SK-N-SH (cell line): ENCODE results near the gene ELAC2. TPM values are rescaled to one million over a fixed set of nuclear protein-coding genes. Genes with fewer than 3 reads are reported as not detected.

Experiments used
- CTCF ChIA-PET: fragments of 300-600, 350-600 bp; formaldehyde crosslinking; extraction: SDS; loops from one replicate; lab custom pipeline; 2021; lab: Yijun Ruan, JAX
- POLR2A ChIA-PET: fragments of 350-600 bp; sonication (Branson Sonifier 250); formaldehyde crosslinking; extraction: SDS; loops from one replicate; lab custom pipeline; 2020; ENCODE audit warnings: antibody characterized with exemption, inconsistent platforms; lab: Yijun Ruan, JAX
- DNase-seq: peaks from one replicate; pipeline ENCODE4 v3.0.0; 2012
- H2AFZ ChIP-seq: fragments of 200-600 bp; sonication (generic); 2 replicates; pipeline ENCODE4 v1.8.1; 2016; ENCODE audit warnings: antibody characterized with exemption, mild to moderate bottlenecking, low read depth
- H3F3A ChIP-seq: fragments of 200-600 bp; sonication (generic); replicated peaks from 2 replicates; pipeline ENCODE3; 2016; ENCODE audit warnings: antibody characterized with exemption, mild to moderate bottlenecking; ENCODE audit not compliant: insufficient read depth
- H3K27ac ChIP-seq, 2 experiments: fragments of 200-500 bp in 1 of 2; fragments of 200-600 bp in 1 of 2; sonication (Bioruptor generic) in 1 of 2; sonication (generic), shearing (Covaris generic) in 1 of 2; 2 replicates each; pipeline versions ENCODE4 v1.5.1 to v1.6.1; 2014 to 2016; ENCODE audit warnings: low read depth in 2 of 2, inconsistent platforms in 1 of 2, low read length in 1 of 2, mild to moderate bottlenecking in 1 of 2, mixed read lengths in 1 of 2
- H3K27me3 ChIP-seq: fragments of 200-600 bp; sonication (generic), shearing (Covaris generic); 2 replicates; pipeline ENCODE4 v1.6.1; 2016; ENCODE audit warnings: mixed run types; ENCODE audit not compliant: insufficient read depth
- H3K36me3 ChIP-seq, 2 experiments: fragments of 200-500 bp in 1 of 2; fragments of 200-600 bp in 1 of 2; sonication (Bioruptor generic) in 1 of 2; sonication (generic) in 1 of 2; replicated peaks in 1 of 2; 2 replicates each; pipeline versions ENCODE3 to v1.5.1; 2014 to 2016; ENCODE audit warnings: low read length in 1 of 2, mild to moderate bottlenecking in 1 of 2; ENCODE audit not compliant: insufficient read depth in 2 of 2, control insufficient read depth in 1 of 2
- H3K4me1 ChIP-seq, 2 experiments: fragments of 200-500 bp in 1 of 2; fragments of 200-600 bp in 1 of 2; sonication (Bioruptor generic) in 1 of 2; sonication (generic), shearing (Covaris generic) in 1 of 2; 2 replicates each; pipeline versions ENCODE4 v1.5.1 to v1.6.1; 2014 to 2016; ENCODE audit warnings: low read depth in 1 of 2, low read length in 1 of 2, mixed run types in 1 of 2; ENCODE audit not compliant: insufficient read depth in 2 of 2, control insufficient read depth in 1 of 2
- H3K4me2 ChIP-seq: fragments of 200-600 bp; sonication (generic), shearing (Covaris generic); 2 replicates; pipeline ENCODE4 v1.6.1; 2017; ENCODE audit warnings: mixed run types
- H3K4me3 ChIP-seq, 2 experiments: fragments of 200-500 bp in 1 of 2; fragments of 200-600 bp in 1 of 2; sonication (Bioruptor generic) in 1 of 2; sonication (generic), shearing (Covaris generic) in 1 of 2; 2 replicates each; pipeline versions ENCODE4 v1.5.1 to v1.8.1; 2014 to 2016; ENCODE audit warnings: low read depth in 2 of 2, inconsistent platforms in 1 of 2, low read length in 1 of 2, mild to moderate bottlenecking in 1 of 2, mixed read lengths in 1 of 2, moderate library complexity in 1 of 2
- H3K79me2 ChIP-seq: fragments of 200-600 bp; sonication (generic); 2 replicates; pipeline ENCODE4 v1.8.1; 2017; ENCODE audit warnings: mild to moderate bottlenecking; ENCODE audit not compliant: insufficient read depth
- H3K9ac ChIP-seq: fragments of 200-600 bp; sonication (generic); 2 replicates; pipeline ENCODE4 v1.6.1; 2017; ENCODE audit warnings: mixed run types
- H3K9me2 ChIP-seq: fragments of 200-600 bp; sonication (generic); 2 replicates; pipeline ENCODE4 v1.6.1; 2017; ENCODE audit warnings: mixed run types
- H3K9me3 ChIP-seq: fragments of 200-600 bp; sonication (generic); 2 replicates; pipeline ENCODE4 v1.6.1; 2017; ENCODE audit warnings: mixed run types, mild to moderate bottlenecking, moderate library complexity
- H4K20me1 ChIP-seq: fragments of 200-600 bp; sonication (generic); 2 replicates; pipeline ENCODE4 v1.6.1; 2017; ENCODE audit warnings: mild to moderate bottlenecking, mixed run types; ENCODE audit not compliant: insufficient read depth
- CHD2 ChIP-seq: fragments of 150-350 bp; IDR thresholded peaks from 2 replicates; pipeline ENCODE4 v1.6.1; 2018; ENCODE audit warnings: low read length; ENCODE audit not compliant: partially characterized antibody
- ELF1 ChIP-seq: IDR thresholded peaks from 2 replicates; pipeline ENCODE4 v1.4.0; 2012
- EP300 ChIP-seq, 2 experiments: IDR thresholded peaks; 2 replicates each; pipeline versions ENCODE4 v1.4.0 to v1.6.1; 2012; ENCODE audit warnings: borderline replicate concordance in 1 of 2, low read depth in 1 of 2, low read length in 1 of 2
- EZH2phosphoT487 ChIP-seq: fragments of 200-600 bp; sonication (generic); IDR thresholded peaks from 2 replicates; pipeline ENCODE4 v1.6.1; 2017; ENCODE audit warnings: low read depth, mixed run types, mild to moderate bottlenecking, antibody characterized with exemption, moderate library complexity, borderline replicate concordance
- FOSL2 ChIP-seq: IDR thresholded peaks from 2 replicates; pipeline ENCODE4 v1.4.0; 2012; ENCODE audit warnings: low read depth, mild to moderate bottlenecking, moderate library complexity, borderline replicate concordance
- GATA2 ChIP-seq: sonication (generic); formaldehyde crosslinking; IDR thresholded peaks from 2 replicates; pipeline ENCODE4 v1.5.0; 2020; ENCODE audit warnings: mild to moderate bottlenecking, missing genetic modification reagents
- IRF3 ChIP-seq: fragments of 150-350 bp; IDR thresholded peaks from 2 replicates; pipeline ENCODE4 v1.6.1; 2016; ENCODE audit warnings: mild to moderate bottlenecking, low read depth, low read length
- JUND ChIP-seq: IDR thresholded peaks from 2 replicates; pipeline ENCODE4 v1.4.0; 2012
- MEF2A ChIP-seq: IDR thresholded peaks from 2 replicates; pipeline ENCODE4 v1.4.0; 2012; ENCODE audit warnings: low read depth, borderline replicate concordance
- MXI1 ChIP-seq: IDR thresholded peaks from 2 replicates; pipeline ENCODE4 v1.6.1; 2012; ENCODE audit warnings: mild to moderate bottlenecking, low read depth, low read length, improper control_type of control experiment
- NFIC ChIP-seq: IDR thresholded peaks from 2 replicates; pipeline ENCODE4 v1.4.0; 2012; ENCODE audit warnings: borderline replicate concordance
- NRF1 ChIP-seq: IDR thresholded peaks from 2 replicates; pipeline ENCODE4 v1.6.1; 2012; ENCODE audit warnings: low read depth, mild to moderate bottlenecking, low read length
- PBX3 ChIP-seq: IDR thresholded peaks from 2 replicates; pipeline ENCODE4; 2012
- POLR2AphosphoS5 ChIP-seq: IDR thresholded peaks from 2 replicates; pipeline ENCODE4 v1.6.1; 2012; ENCODE audit warnings: low read depth, low read length
- RAD21 ChIP-seq: IDR thresholded peaks from 2 replicates; pipeline ENCODE4 v1.6.1; 2012; ENCODE audit warnings: mild to moderate bottlenecking, low read length
- RCOR1 ChIP-seq: fragments of 150-350 bp; IDR thresholded peaks from 2 replicates; pipeline ENCODE4 v1.6.1; 2017; ENCODE audit warnings: antibody characterized with exemption, low read length
- RFX5 ChIP-seq: IDR thresholded peaks from 2 replicates; pipeline ENCODE4 v1.6.1; 2012; ENCODE audit warnings: mild to moderate bottlenecking, improper control_type of control experiment, low read length
- RXRA ChIP-seq: IDR thresholded peaks from 2 replicates; pipeline ENCODE4 v1.4.0; 2012; ENCODE audit warnings: low read depth, mild to moderate bottlenecking, borderline replicate concordance
- SIN3A ChIP-seq: IDR thresholded peaks from 2 replicates; pipeline ENCODE4 v1.6.1; 2012; ENCODE audit warnings: low read depth, mild to moderate bottlenecking, low read length, moderate library complexity, borderline replicate concordance
- SMC3 ChIP-seq: IDR thresholded peaks from 2 replicates; pipeline ENCODE4 v1.6.1; 2012; ENCODE audit warnings: low read depth, low read length, improper control_type of control experiment
- TCF12 ChIP-seq: IDR thresholded peaks from 2 replicates; pipeline ENCODE4 v1.4.0; 2012
- YY1 ChIP-seq: IDR thresholded peaks from 2 replicates; pipeline ENCODE4 v1.4.0; 2012; ENCODE audit warnings: low read depth, mild to moderate bottlenecking
- WGBS: methylation state at CpG from one replicate; pipeline ENCODE4 v1.1.6; 2017; ENCODE audit warnings: low lambda C conversion rate; 5-methylcytosine and 5-hydroxymethylcytosine counted together
- polyA plus RNA-seq, 3 experiments: library from polyadenylated mRNA; depleted of rRNA; stranded (reverse); fragments of >200 nt; gene quantifications; 2 replicates each; pipeline ENCODE4 v1.2.3, GENCODE V29; 2012
- TF ChIP-seq, protein P1 (sequence below): IDR thresholded peaks from 2 replicates; pipeline ENCODE4 v1.4.0; 2012; ENCODE audit warnings: low read depth, borderline replicate concordance

ELAC2 gene
- polyA plus RNA-seq, 1 of the 3 experiments (the other 2 are of a cell fraction), result 77.6 TPM

- CTCF ChIA-PET, result interaction anchor here (0.6 to 5.8 kb wide), 48 partner anchors 10 to 1311 kb away, joined by 3 to 119 read pairs (median 4); partner anchors contain the start of gene ELAC2
- no peak overlapping the region for H3K9ac ChIP-seq
- H3K4me3 ChIP-seq, result no peak overlapping the region
- no peaks in the 10 kb centered on the region for H3F3A ChIP-seq
- H4K20me1 ChIP-seq, result no peaks in the 10 kb centered on the region
- no peaks in the 10 kb centered on the region for H3K36me3 ChIP-seq
- no peak overlapping the region for H2AFZ ChIP-seq
- no peak for TF ChIP-seq POLR2AphosphoS5
- TF ChIP-seq TCF12, result no peak
- no peak for TF ChIP-seq MXI1
- no peak for TF ChIP-seq IRF3
- TF ChIP-seq EP300 (IDR thresholded peaks at IDR 0.05; ENCODE audit: borderline replicate concordance in 1 of 2, low read depth in 1 of 2, low read length in 1 of 2), result no peak
- TF ChIP-seq RXRA, result no peak
- TF ChIP-seq GATA2 (CRISPR knock-in tag), result no peak
- H3K4me1 ChIP-seq, result no peaks in the 10 kb centered on the region
- H3K27me3 ChIP-seq, result peaks cover 4% of the 10 kb centered on the region; the same call in 1 of the 2 replicates
- H3K27ac ChIP-seq, result no peak overlapping the region
- H3K9me2 ChIP-seq, result no peaks in the 10 kb centered on the region
- DNase-seq, result no peak
- POLR2A ChIA-PET, result interaction anchor here (1.8 kb wide), 1 partner anchor 12 kb away, joined by 6 read pairs; the partner anchor contains the start of gene ELAC2
- no peaks in the 10 kb centered on the region for H3K79me2 ChIP-seq
- no peaks in the 10 kb centered on the region for H3K9me3 ChIP-seq
- H3K4me2 ChIP-seq, result no peak overlapping the region
- 17% methylated on average over 1 of the region's 1 CpG for WGBS
Observed at GRCh38 chr17:13030056-13030455, 12.2 kb upstream of the ELAC2 start.

- no peak overlapping the region for H3K27ac ChIP-seq
- DNase-seq, result no peak
- H3K9me3 ChIP-seq, result no peaks in the 10 kb centered on the region
- H3K36me3 ChIP-seq, result no peaks in the 10 kb centered on the region
- H2AFZ ChIP-seq, result no peak overlapping the region
- H3K9me2 ChIP-seq, result no peaks in the 10 kb centered on the region
- CTCF ChIA-PET, result interaction anchor here (0.8 to 5.8 kb wide), 22 partner anchors 11 to 1292 kb away, joined by 3 to 119 read pairs (median 6); partner anchors contain the start of gene ELAC2
- H3K9ac ChIP-seq, result no peak overlapping the region
- POLR2A ChIA-PET, result no interaction called here
- no peak overlapping the region for H3K4me3 ChIP-seq
- 30% methylated on average over 2 of the region's 2 CpGs for WGBS
- H3K4me1 ChIP-seq, result peaks cover 0 to 3% of the 10 kb centered on the region in 2 experiments; a peak in 1 of 4 replicates
- H3K27me3 ChIP-seq, result peaks cover 4% of the 10 kb centered on the region; the same call in 1 of the 2 replicates
- H3K4me2 ChIP-seq, result no peak overlapping the region
- no peaks in the 10 kb centered on the region for H4K20me1 ChIP-seq
- TF ChIP-seq NFIC (no peak), NRF1 (no peak), EP300 (IDR thresholded peaks at IDR 0.05; ENCODE audit: borderline replicate concordance in 1 of 2, low read depth in 1 of 2, low read length in 1 of 2) (no peak), RAD21 (no peak), PBX3 (no peak), JUND (no peak), YY1 (no peak), CHD2 (no peak), MEF2A (no peak), FOSL2 (no peak), SMC3 (no peak), MXI1 (no peak), RFX5 (no peak), RCOR1 (no peak), SIN3A (no peak), EZH2phosphoT487 (no peak), ELF1 (no peak)
- TF ChIP-seq, protein P1, sequence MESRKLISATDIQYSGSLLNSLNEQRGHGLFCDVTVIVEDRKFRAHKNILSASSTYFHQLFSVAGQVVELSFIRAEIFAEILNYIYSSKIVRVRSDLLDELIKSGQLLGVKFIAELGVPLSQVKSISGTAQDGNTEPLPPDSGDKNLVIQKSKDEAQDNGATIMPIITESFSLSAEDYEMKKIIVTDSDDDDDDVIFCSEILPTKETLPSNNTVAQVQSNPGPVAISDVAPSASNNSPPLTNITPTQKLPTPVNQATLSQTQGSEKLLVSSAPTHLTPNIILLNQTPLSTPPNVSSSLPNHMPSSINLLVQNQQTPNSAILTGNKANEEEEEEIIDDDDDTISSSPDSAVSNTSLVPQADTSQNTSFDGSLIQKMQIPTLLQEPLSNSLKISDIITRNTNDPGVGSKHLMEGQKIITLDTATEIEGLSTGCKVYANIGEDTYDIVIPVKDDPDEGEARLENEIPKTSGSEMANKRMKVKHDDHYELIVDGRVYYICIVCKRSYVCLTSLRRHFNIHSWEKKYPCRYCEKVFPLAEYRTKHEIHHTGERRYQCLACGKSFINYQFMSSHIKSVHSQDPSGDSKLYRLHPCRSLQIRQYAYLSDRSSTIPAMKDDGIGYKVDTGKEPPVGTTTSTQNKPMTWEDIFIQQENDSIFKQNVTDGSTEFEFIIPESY, result no peak
- H3K79me2 ChIP-seq, result no peaks in the 10 kb centered on the region
- H3F3A ChIP-seq, result no peaks in the 10 kb centered on the region
Observed at GRCh38 chr17:13029340-13029739, 11.5 kb upstream of the ELAC2 start.
